CD4-positive, alpha-beta T cell treated with Interleukin-10 for 1 hour (primary cell): Measurements from ENCODE around the gene APOBEC3H.

ENCODE experiments used
- DNase-seq: peaks from one replicate; pipeline ENCODE4 v3.0.0-alpha.2; 2020

The APOBEC3H gene

DNA sequence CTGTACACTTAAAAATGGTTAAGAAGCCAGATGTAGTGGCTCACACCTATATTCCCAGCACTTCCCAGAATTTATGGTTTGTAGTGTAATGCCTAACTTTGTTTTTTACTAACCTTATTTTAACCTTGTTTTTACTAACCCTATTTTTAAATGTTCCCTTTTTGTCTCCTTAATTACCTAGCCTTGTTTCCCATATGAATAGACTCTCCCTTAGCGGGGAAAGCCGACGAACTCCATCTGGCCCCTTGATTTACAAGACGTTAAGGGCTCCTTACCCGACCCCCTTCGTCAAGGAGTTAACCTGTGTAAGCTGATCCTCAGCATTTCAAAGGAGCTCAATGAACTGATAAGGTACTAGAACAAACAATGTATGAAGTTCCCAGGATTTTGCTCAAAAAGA lies 17.1 kb downstream of the APOBEC3H start:
- DNase-seq, result no peak

DNA sequence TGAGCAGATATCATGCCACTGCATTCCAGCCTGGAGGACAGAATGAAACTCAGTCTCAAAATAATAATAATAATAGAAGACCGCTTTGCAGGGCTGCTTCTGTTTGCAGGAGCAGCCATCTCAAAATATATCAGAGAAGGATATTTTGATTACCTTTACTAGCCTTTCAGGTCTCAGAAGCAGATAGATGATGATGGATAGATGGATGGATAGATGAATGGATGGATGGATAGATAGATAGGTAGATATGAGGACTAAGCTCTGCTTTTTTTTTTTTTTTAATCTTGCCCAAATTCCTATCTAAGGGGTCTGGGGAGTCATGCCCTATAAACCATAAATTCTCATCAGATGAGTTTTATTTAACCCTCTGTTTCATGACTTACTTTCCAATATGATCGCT lies 18.5 kb downstream of the APOBEC3H start:
- no peak for DNase-seq

DNA sequence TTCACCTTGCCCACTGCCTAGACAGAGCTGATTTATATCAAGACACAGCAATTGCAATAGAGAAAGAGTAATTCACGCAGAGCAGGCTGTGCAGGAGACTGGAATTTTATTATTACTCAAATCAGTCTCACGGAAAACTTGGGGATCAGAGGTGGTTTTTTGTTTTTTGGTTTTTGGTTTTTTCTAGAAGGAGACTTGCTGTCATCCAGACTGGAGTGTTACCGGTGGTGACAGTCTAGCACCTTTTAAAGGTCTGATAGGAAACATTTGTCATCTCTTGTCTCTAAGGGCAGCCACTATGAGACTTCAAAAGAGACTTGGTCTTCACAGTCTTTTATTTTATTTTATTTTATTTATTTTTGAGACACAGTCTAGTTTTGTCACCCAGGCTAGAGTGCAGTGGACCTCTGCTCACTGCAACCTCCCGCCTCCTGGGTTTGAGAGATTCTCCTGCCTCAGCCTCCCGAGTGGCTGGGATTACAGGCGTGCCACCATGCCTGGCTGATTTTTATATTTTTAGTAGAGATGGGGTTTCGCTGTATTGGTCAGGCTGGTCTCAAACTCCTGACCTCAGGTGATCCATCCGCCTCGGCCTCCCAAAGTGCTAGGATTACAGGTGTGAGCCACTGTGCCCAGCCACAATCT lies 19.1 kb downstream of the APOBEC3H start:
- DNase-seq, result peak; percentile 63

DNA sequence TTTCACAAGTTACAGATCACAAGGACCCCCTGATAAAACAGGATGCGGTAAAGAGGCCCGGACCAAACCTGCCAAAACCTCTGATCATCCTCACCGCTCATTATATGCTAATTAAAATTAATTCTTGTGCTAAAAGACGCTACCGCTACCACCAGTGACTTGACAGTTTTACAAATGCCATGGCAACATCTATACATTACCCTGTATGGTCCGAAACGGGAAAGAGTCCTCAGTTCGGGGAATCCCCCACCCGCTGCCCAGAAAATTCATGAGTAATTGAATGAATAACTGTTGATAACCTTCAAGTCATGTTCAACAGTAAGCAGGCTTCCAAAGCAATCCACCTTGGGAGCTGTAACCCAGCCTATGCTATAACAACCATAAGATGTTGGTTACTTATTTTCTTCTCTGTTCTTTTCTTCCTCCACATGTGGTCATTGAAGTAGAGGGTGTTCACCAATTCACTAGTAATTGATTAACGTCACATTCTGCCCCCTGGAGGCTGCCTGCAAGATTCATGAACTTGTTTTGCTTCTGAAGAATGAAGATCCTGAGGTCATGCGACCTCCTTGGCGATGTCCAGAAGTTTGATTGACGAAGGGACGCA lies 20.6 kb downstream of the APOBEC3H start:
- DNase-seq, result peak; percentile 86

GRCh38 chr22:39120983-39121382 lies 23.9 kb downstream of the APOBEC3H start:
- no peak for DNase-seq

DNA sequence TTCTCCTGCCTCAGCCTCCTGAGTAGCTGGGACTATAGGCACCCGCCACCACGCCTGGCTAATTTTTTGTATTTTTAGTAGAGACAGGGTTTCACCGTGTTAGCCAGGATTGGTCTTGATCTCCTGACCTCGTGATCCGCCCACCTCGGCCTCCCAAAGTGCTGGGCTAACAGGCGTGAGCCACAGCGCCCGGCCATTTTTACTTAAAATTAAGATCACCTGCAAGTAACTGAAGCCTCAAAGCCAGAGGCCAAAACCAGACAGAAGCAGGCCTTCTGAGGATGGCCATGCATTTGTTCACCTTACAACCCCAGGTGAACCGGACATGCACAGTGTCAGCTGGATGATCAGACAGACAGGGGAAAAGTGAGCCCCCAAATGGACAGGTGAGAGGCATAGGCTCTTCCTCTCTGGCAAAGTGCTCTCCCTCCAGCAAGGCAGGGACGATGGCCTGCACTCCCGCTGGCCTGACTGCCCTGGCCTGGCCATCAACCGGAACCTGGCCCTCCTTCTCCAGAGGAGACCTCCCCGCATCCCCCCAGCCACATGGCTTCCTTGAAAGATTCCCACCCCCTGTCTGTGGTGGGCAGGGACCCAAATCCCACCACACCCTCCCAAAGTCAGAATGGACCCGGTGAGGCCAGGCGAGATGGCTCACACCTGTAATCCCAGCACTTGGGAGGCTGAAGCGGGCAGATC lies 25.9 kb downstream of the APOBEC3H start:
- no peak for DNase-seq

DNA sequence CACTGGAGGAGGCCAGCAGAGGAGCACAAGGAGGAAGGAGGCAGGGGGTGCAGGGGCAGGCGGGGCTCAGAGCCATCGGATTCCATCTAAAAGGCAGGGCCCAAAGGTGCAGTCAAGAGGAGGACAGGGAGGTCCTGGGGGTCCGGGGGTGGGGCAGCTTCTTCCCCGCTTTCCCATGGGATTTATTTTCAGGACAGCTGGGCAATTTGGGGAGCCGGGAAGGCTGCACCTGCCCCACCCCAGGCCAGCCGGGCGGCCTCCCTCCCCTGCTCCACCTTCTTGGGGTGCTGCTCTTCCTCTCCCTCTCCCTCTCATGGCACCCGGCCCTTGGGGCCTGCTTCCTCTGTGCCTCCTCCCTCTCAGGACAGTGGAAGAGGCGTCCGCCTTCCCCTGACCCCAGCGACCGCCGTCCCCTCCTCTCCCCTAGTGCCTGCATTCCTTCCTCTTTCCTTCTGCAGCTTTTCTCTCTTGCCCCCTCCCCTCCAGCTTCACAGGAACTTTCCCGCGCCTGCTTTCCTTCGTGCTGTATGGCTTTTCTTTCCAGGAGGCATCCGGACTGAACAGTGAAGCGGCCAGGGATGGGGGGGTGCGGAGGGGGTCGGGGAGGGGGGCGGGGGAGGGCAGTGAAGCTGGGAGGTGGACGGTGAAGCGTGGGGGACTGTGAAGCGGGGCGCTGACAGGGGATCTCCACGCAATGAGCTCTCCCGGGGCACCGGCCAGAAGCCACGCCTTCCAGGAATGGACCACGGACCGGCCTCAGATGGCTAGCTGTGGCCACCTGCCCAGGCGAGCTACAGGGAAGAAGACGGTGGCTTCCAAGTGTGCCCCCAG lies 26.9 kb downstream of the APOBEC3H start:
- DNase-seq, result no peak

DNA sequence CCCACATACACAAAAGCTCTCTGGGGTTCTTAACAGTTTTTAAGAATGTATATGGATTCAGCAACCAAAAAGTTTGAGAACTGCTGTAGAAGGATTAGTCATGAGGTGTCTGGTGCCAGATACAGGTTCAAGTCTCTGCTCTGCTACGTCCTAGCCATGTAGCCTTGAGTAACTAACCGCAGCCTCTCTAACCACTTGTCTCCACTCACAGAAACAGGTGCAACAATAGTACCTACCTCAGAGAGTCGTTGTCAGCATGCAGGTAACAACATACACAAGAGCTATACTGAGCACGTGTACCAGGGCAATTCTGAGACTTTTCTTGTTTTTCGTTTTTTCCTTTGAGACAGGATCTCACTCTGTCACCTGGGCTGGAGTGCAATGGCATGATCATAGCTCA lies 28.6 kb downstream of the APOBEC3H start:
- no peak for DNase-seq

DNA sequence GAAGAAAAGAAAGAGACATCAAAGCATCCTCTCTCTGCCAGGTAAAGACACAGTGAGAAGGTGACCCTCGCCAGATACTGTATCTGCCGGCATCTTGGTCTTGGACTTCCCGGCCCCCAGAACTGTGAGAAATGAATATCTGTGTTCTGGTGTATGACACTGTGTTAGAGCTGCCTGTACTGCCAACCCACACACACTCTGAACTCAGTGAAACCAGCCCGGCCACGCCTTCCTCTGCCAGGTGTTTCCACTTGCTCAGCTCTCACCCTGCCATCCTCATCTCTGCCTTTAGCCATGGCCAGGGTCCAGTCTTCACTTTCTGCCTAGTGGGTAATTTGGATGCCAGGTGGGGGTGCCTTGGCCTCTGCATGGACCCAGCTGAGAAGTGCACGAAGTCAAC lies 31.5 kb downstream of the APOBEC3H start:
- no peak for DNase-seq

GRCh38 chr22:39129081-39129480 lies 32.0 kb downstream of the APOBEC3H start:
- DNase-seq, result no peak

DNA sequence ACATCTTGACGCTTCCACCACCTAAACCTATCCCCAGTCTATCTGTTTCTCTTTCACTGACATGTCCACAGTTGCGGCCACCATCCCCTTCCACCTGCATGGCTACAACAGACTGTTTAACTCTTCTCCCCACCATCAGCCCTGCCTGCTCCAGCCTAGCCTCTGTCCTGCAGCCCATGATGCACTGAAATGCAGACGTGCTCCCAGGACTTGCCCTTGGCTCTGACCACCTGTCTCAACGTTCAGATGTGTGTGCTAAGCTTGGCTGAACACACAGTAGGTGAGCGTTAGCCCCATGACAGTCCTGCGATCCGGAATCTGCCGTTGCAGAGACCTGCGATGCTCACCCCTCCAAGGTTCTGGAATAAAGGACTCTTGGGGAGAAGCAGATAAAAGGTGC lies 32.7 kb downstream of the APOBEC3H start:
- no peak for DNase-seq

- DNase-seq, result no peak
These were observed 33.2 kb downstream of the APOBEC3H start for GRCh38 chr22:39130152-39130704.

DNA sequence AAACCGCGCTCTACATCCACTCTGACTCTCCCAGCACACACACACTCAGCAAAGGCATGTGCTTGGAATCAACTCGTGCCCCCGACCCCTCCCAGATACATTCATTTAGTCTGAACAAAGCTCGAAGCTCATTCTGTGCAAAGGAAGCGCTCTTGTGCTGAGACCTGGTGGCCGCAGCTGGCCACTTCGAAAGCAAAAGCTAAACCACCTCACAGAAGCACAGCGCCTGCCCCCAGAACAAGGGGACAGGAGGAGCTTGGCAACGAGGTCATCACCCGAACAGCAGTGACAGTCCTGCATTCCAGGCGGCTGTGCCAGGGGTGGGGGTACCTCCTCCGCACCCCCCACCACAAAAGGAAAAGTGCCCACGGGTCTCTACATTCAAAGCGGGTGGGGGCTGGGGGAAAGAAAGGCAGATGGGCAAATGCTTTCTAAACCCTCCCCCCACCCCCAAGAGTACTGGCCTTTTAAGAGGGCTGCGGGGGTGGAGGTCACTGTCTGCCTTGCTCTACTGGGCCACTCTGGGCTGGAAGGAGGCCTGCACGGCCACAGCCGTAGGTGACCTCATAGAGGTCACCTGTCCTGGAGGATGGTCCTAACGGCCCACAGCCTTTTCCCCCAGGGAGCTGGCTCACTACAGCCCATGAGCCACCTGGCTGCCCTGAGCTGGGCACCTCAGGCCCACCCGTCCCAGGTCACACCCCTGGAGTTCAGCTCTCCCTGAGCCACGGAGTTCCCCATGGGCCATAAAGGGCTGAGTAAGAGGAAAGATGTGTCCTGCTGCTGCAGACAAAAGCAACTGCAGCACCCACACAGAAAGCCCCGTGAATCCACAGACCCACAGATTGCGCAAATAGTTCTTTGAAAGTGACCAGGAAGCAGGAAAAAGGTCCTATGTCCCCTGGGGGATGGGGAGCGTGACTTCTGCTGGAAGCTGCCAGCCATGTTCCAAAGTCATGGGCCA lies 34.1 kb downstream of the APOBEC3H start:
- DNase-seq, result no peak

DNA sequence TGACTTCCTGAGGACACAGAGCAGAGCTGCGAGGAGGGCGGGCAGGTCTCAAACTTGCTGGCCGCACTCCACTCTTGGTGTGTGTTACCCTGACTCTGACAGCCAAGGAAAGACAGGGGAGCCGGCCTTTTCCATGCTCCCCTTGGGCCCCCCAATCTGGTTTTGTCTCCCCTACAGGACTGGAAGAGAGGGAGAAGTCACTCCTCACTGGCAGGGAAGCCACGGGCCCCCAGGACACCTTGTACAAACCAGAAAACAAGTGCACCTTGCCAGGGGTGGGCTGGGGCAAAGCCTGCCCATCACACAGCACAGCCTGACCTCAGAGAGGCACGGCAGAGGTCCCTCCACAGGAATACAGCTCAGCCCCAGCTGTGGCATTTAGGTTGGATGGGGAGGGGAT lies 35.2 kb downstream of the APOBEC3H start:
- DNase-seq, result no peak

DNA sequence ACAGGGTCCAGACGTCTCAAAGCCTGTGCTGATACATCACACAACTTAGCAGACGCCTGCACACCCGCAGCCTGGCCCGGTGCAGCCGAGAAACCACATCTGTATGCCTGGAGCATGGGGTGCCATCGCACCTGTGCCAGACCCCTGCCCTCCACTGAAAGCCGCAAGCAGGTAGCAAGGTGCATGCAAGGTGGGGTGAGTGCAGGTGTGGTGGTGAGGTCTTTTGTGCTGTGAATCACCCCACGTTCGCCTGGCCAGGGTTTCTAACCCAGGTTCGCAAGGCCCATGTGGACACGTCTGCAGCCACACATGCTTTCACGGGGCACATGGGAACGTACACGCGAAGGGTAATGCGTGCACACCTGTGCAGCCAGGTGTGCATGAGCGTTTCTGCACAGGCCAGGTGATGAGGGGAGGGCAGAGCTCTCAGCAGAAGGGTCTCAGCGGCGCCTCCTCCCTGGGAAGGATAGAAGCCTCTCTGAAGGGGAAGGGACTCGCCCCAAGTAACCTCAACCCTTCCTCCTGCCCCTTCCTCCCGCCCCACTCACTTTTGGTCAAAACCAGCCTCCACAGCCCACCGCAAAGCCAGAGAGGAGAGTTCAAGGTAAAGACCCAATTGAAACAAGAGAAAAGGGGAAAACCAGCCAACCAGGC lies 36.0 kb downstream of the APOBEC3H start:
- no peak for DNase-seq

- DNase-seq, result no peak
These were observed 36.8 kb downstream of the APOBEC3H start for GRCh38 chr22:39133871-39134270.

DNA sequence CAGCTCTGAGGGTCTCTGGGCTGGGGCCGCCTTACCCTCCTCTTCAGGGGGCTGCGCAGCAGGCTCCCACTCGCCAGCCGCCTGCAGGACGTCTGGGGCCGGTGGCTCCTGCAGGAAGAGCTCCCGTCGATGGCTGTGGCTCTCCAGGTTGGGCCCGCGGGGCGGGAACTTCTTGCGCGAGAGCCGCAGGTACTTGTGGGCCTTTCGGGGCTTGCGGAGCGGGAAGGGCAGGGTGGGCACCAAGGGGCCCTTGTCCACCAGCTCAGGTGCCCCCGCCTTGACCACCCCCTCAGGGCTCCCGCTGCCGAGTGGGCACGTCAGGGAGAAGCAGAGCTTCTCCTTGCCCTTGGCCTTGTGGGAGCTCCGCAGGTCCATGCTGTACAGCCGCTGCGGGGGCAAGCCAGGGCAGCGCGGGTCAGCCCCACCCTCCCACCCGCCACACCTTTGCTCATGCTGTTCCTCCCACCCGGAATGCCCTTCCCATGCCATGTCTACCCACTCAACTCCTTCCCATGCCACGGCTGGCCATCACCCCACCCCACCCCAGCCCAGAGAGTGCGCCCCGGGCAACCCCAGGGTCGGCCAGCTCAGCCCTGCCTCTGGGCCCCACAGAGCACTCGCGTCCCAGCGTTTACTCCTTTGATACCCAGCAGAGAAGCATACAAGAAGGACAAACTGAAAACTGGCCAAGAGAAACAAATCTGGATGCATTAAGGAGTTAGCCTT lies 37.5 kb downstream of the APOBEC3H start:
- DNase-seq, result no peak

- peak; percentile 53 for DNase-seq
These were observed 38.2 kb downstream of the APOBEC3H start for GRCh38 chr22:39135092-39135896.

DNA sequence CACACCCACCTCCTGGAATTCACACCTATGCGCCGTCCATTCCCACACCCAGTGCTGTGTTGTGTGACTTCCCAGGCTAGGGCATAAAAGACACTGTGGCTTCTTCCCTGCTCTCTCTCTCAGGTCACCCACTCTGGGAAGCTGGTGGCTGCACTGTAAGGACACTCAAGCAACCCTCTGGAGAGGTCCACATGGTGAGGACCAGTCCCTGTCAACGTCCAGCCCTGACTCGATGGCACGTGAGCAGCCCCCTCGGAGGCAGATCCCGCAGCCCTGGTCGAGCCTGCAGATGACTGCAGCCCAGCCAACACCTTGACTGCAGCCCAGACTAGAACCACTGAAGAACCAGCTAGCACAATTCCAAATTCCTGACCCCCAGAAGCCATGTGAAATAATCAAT lies 39.3 kb downstream of the APOBEC3H start:
- DNase-seq, result no peak
